HepG2 (cell line): ENCODE measurements around the gene IFIT5. TPM values are rescaled to one million over a fixed set of nuclear protein-coding genes. Genes with fewer than 3 reads are reported as not detected.
A peak's percentile ranks its signal among the peaks of the same experiment; 100 is the strongest.

Experiments
- ATAC-seq: fragments of 200-7000 bp; cut with Tn5 transposase; 3 replicates; pipeline ENCODE4 v1.9.1; 2020; ENCODE audit warnings: mild to moderate bottlenecking, moderate library complexity
- BruUV-seq: library from RNA; stranded (reverse); fragments of 400-500 nt; replicated peaks from 2 replicates; lab custom pipeline; 2021; lab: Mats Ljungman, UMichigan
- CTCF ChIA-PET: fragments of 300-600 bp; formaldehyde crosslinking; extraction: SDS; loops from one replicate; lab custom pipeline; 2021; ENCODE audit warnings: low total read pairs, inconsistent platforms, low intra/inter-chr PET ratio; lab: Yijun Ruan, JAX
- POLR2A ChIA-PET: fragments of 350-600 bp; sonication (Branson Sonifier 250); formaldehyde crosslinking; loops from one replicate; lab custom pipeline; 2020; ENCODE audit warnings: antibody characterized with exemption, inconsistent platforms; lab: Yijun Ruan, JAX
- DNase-seq: peaks from one replicate; pipeline ENCODE4 v3.0.0-alpha.2; 2015; ENCODE audit warnings: low spot score
- FAIRE-seq: peaks from 3 replicates; lab custom pipeline; 2011; peaks lifted over from hg19 to GRCh38; lab: Jason Lieb, UNC
- H2AFZ ChIP-seq: one replicate; pipeline ENCODE4 v1.6.1; 2011; ENCODE audit warnings: low read length, inconsistent platforms
- H3K27ac ChIP-seq: fragments of 300-600 bp; 3 replicates; pipeline ENCODE4 v1.8.0; 2011; ENCODE audit warnings: mixed run types, mild to moderate bottlenecking, mixed read lengths, low read length, inconsistent platforms; ENCODE audit not compliant: insufficient read depth; ENCODE audit errors: extremely low read length
- H3K27me3 ChIP-seq, 2 experiments: fragments of 200-600 bp in 1 of 2; 2 replicates in 1 of 2; 3 replicates in 1 of 2; pipeline versions ENCODE4 v1.6.0 to v1.8.0; 2011; ENCODE audit warnings: low read length in 2 of 2, mild to moderate bottlenecking in 2 of 2, moderate library complexity in 2 of 2, inconsistent platforms in 1 of 2; ENCODE audit not compliant: insufficient read depth in 2 of 2, control insufficient read depth in 1 of 2
- H3K36me3 ChIP-seq, 2 experiments: fragments of 200-600 bp in 1 of 2; replicated peaks in 1 of 2; 2 replicates in 1 of 2; 3 replicates in 1 of 2; pipeline versions ENCODE4 v1.5.1 to v1.8.0; 2011; ENCODE audit warnings: low read length in 2 of 2, inconsistent platforms in 1 of 2; ENCODE audit not compliant: insufficient read depth in 2 of 2, control insufficient read depth in 1 of 2
- H3K4me1 ChIP-seq: 2 replicates; pipeline ENCODE4 v1.5.1; 2012; ENCODE audit warnings: low read length, inconsistent platforms; ENCODE audit not compliant: insufficient read depth
- H3K4me2 ChIP-seq: 2 replicates; pipeline ENCODE4 v1.6.0; 2011; ENCODE audit warnings: low read depth, low read length, inconsistent platforms
- H3K4me3 ChIP-seq, 3 experiments: fragments of 200-600 bp in 1 of 3; sonication (generic), shearing (Covaris generic) in 1 of 3; replicated peaks in 1 of 3; 2 replicates each; pipeline ENCODE4 v1.5.1; 2011 to 2016; ENCODE audit warnings: low read length in 3 of 3, inconsistent platforms in 2 of 3, low read depth in 2 of 3, mild to moderate bottlenecking in 2 of 3, control low read depth in 1 of 3, mixed read lengths in 1 of 3; ENCODE audit not compliant: insufficient read depth in 1 of 3
- H3K79me2 ChIP-seq: one replicate; pipeline ENCODE4 v1.6.1; 2011; ENCODE audit warnings: low read length, inconsistent platforms; ENCODE audit not compliant: insufficient read depth
- H3K9ac ChIP-seq: 2 replicates; pipeline ENCODE4 v1.6.0; 2011; ENCODE audit warnings: mild to moderate bottlenecking, low read depth, low read length, inconsistent platforms; ENCODE audit not compliant: insufficient read depth
- H3K9me3 ChIP-seq: 2 replicates; pipeline ENCODE4 v1.5.1; 2012; ENCODE audit warnings: mild to moderate bottlenecking, low read length
- H4K20me1 ChIP-seq: 2 replicates; pipeline ENCODE4 v1.6.0; 2011; ENCODE audit warnings: inconsistent platforms, mild to moderate bottlenecking, low read length, moderate library complexity; ENCODE audit not compliant: insufficient read depth
- DNMT1 ChIP-seq: sonication (generic); formaldehyde crosslinking; IDR thresholded peaks from 2 replicates; pipeline ENCODE4 v1.5.1; 2020; ENCODE audit warnings: mild to moderate bottlenecking, missing genetic modification reagents
- FOSL1 ChIP-seq: sonication (generic); formaldehyde crosslinking; IDR thresholded peaks from 2 replicates; pipeline ENCODE4 v1.9.0; 2021; ENCODE audit warnings: missing genetic modification reagents, borderline replicate concordance
- RCOR2 ChIP-seq: IDR thresholded peaks from 2 replicates; pipeline ENCODE4 v1.6.1; 2016; ENCODE audit warnings: missing biosample characterization, missing genetic modification reagents
- SMC3 ChIP-seq: IDR thresholded peaks from 2 replicates; pipeline ENCODE4 v1.6.1; 2011; ENCODE audit warnings: low read length, improper control_type of control experiment
- SOX6 ChIP-seq, 2 experiments: fragments of 450-650 bp in 1 of 2; sonication (generic) in 1 of 2; formaldehyde crosslinking in 1 of 2; IDR thresholded peaks; 2 replicates each; pipeline versions ENCODE4 v1.4.0 to v1.6.1; 2017 to 2020; ENCODE audit warnings: antibody characterized with exemption in 1 of 2, mild to moderate bottlenecking in 1 of 2, missing genetic modification reagents in 1 of 2
- STAG1 ChIP-seq: sonication (generic); formaldehyde crosslinking; IDR thresholded peaks from 2 replicates; pipeline ENCODE4 v1.4.0; 2020; ENCODE audit warnings: missing genetic modification reagents
- ZBTB25 ChIP-seq: IDR thresholded peaks from 2 replicates; pipeline ENCODE4 v1.6.1; 2018; ENCODE audit warnings: missing genetic modification reagents
- WGBS: methylation state at CpG from one replicate; pipeline ENCODE4 v1.1.6; 2017; ENCODE audit warnings: low lambda C conversion rate; 5-methylcytosine and 5-hydroxymethylcytosine counted together
- in situ Hi-C: cut with HindIII; loops from 2 replicates; pipeline ENCODE4 v1.10.0; 2017; ENCODE audit warnings: low pct_unique_long_range_greater_than_20kb; ENCODE audit not compliant: extremely low pct_ligation_motif_present
- intact Hi-C: fragments of 100-400 bp; cut with micrococcal nuclease; formaldehyde crosslinking; loops from one replicate; pipeline ENCODE4 v1.10.0; 2022; ENCODE audit not compliant: unreplicated experiment
- polyA plus RNA-seq, 8 experiments: library from polyadenylated mRNA; depleted of rRNA in 3 of 8; stranded (reverse) in 7 of 8; unstranded in 1 of 8; fragments of >200 nt; fragmentation: Illumina TruSeq in 4 of 8; extraction: Trizol in 4 of 8; gene quantifications; 2 replicates each; pipeline versions ENCODE4 v1.2.1 to v1.2.3, GENCODE V29; 2011 to 2016; ENCODE audit warnings: low read depth in 4 of 8, missing spikeins in 1 of 8, mixed read lengths in 1 of 8; ENCODE audit not compliant: insufficient read depth in 1 of 8
- total RNA-seq, 5 experiments: library from RNA; depleted of rRNA; stranded (reverse); fragments of >200 nt; fragmentation: Illumina TruSeq; extraction: Trizol; gene quantifications; 2 replicates each; pipeline ENCODE4 v1.2.3, GENCODE V29; 2016; ENCODE audit warnings: low read depth in 1 of 5
- TF ChIP-seq, protein P1 (sequence below): sonication (generic); formaldehyde crosslinking; IDR thresholded peaks from 2 replicates; pipeline ENCODE4 v1.5.0; 2020; ENCODE audit warnings: mild to moderate bottlenecking, missing genetic modification reagents, moderate library complexity
- TF ChIP-seq, protein P2 (sequence below): sonication (generic); formaldehyde crosslinking; IDR thresholded peaks from 2 replicates; pipeline ENCODE4 v1.4.0; 2020; ENCODE audit warnings: missing genetic modification reagents

The IFIT5 gene
- total and polyA plus RNA-seq, 2 of the 13 experiments (the other 11 are each of a cell fraction or from before 2014, with no cell fraction given): 2.2 to 8.3 TPM

GRCh38 chr10:89465196-89465595 is 50.8 kb downstream of the IFIT5 start:
- POLR2A ChIA-PET: no interaction called here

GRCh38 chr10:89466599-89467035 is 52.2 kb downstream of the IFIT5 start:
- 2% methylated on average over 3 of the region's 3 CpGs for WGBS
- DNase-seq: peak; percentile 18
- H3K4me1 ChIP-seq: peaks cover 24% of the 10 kb centered on the region
- H3K9ac ChIP-seq: no peak overlapping the region
- peak; percentile 91 for ATAC-seq
- TF ChIP-seq, protein P1, sequence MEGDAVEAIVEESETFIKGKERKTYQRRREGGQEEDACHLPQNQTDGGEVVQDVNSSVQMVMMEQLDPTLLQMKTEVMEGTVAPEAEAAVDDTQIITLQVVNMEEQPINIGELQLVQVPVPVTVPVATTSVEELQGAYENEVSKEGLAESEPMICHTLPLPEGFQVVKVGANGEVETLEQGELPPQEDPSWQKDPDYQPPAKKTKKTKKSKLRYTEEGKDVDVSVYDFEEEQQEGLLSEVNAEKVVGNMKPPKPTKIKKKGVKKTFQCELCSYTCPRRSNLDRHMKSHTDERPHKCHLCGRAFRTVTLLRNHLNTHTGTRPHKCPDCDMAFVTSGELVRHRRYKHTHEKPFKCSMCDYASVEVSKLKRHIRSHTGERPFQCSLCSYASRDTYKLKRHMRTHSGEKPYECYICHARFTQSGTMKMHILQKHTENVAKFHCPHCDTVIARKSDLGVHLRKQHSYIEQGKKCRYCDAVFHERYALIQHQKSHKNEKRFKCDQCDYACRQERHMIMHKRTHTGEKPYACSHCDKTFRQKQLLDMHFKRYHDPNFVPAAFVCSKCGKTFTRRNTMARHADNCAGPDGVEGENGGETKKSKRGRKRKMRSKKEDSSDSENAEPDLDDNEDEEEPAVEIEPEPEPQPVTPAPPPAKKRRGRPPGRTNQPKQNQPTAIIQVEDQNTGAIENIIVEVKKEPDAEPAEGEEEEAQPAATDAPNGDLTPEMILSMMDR (CRISPR knock-in tag): peak; percentile 60
- TF ChIP-seq SOX6 (IDR thresholded peaks at IDR 0.05) (no peak), SOX6 (CRISPR knock-in tag; IDR thresholded peaks at IDR 0.05) (no peak), FOSL1 (CRISPR knock-in tag) (no peak), DNMT1 (CRISPR knock-in tag) (no peak), SMC3 (peak; percentile 55; the same call in 1 of the 2 replicates), ZBTB25 (CRISPR knock-in tag) (no peak), STAG1 (CRISPR knock-in tag) (peak; percentile 62)
- H3K4me3 ChIP-seq: no peak overlapping the region
- in situ Hi-C loops (no loop called here), intact Hi-C loops (loop anchor here (2.0 kb wide), 1 partner anchor 98 kb away; no protein-coding TSS in a partner anchor)
- CTCF ChIA-PET: interaction anchor here (0.8 kb wide), 1 partner anchor 97 kb away, joined by 4 read pairs; no protein-coding TSS in a partner anchor
- no peaks in the 10 kb centered on the region for H3K79me2 ChIP-seq
- no peaks in the 10 kb centered on the region for H4K20me1 ChIP-seq
- FAIRE-seq: no peak
- H3K27ac ChIP-seq: no peak overlapping the region
- no peak overlapping the region for H3K4me2 ChIP-seq
- POLR2A ChIA-PET: no interaction called here
- no peak overlapping the region for H2AFZ ChIP-seq
- no TSS peak for BruUV-seq
- no peaks in the 10 kb centered on the region; a peak in 1 of 5 replicates for H3K27me3 ChIP-seq
- no peaks in the 10 kb centered on the region for H3K9me3 ChIP-seq
- H3K36me3 ChIP-seq: no peaks in the 10 kb centered on the region

More at GRCh38 chr10:89465196-89465595, 50.8 kb downstream of the IFIT5 start:
- ATAC-seq (no peak), FAIRE-seq (no peak), DNase-seq (no peak)
- Histone ChIP-seq H2AFZ (no peak overlapping the region), H3K36me3 (no peaks in the 10 kb centered on the region), H3K4me3 (no peak overlapping the region), H3K4me2 (no peak overlapping the region), H3K27me3 (no peaks in the 10 kb centered on the region; a peak in 1 of 5 replicates), H3K79me2 (no peaks in the 10 kb centered on the region), H3K27ac (no peak overlapping the region), H3K9ac (no peak overlapping the region), H4K20me1 (no peaks in the 10 kb centered on the region), H3K4me1 (peaks cover 10% of the 10 kb centered on the region), H3K9me3 (no peaks in the 10 kb centered on the region)
- in situ Hi-C loops: no loop called here
- CTCF ChIA-PET: no interaction called here
- no TSS peak for BruUV-seq
- TF ChIP-seq, protein P2, sequence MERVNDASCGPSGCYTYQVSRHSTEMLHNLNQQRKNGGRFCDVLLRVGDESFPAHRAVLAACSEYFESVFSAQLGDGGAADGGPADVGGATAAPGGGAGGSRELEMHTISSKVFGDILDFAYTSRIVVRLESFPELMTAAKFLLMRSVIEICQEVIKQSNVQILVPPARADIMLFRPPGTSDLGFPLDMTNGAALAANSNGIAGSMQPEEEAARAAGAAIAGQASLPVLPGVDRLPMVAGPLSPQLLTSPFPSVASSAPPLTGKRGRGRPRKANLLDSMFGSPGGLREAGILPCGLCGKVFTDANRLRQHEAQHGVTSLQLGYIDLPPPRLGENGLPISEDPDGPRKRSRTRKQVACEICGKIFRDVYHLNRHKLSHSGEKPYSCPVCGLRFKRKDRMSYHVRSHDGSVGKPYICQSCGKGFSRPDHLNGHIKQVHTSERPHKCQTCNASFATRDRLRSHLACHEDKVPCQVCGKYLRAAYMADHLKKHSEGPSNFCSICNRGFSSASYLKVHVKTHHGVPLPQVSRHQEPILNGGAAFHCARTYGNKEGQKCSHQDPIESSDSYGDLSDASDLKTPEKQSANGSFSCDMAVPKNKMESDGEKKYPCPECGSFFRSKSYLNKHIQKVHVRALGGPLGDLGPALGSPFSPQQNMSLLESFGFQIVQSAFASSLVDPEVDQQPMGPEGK (CRISPR knock-in tag): no peak
- no peak for TF ChIP-seq RCOR2
- 0% methylated on average over 2 of the region's 2 CpGs for WGBS
- intact Hi-C loops: no loop called here
